GM18870 (cell line): Measurements from ENCODE around the gene CACNA1D.
"Not testable (repeated sequence)": the region's sequence is repeated elsewhere in the genome, so short reads cannot be mapped to it uniquely, and the experiment has no call there.

ENCODE experiments used
- ATAC-seq: cut with Tn5 transposase; IDR thresholded peaks from one replicate; pipeline ENCODE4 v1.9.1; 2021; ENCODE audit warnings: moderate library complexity; ENCODE audit not compliant: unreplicated experiment

The CACNA1D gene

GRCh38 chr3:53612508-53612907 is 118.1 kb downstream of the CACNA1D start:
- ATAC-seq = no peak

DNA sequence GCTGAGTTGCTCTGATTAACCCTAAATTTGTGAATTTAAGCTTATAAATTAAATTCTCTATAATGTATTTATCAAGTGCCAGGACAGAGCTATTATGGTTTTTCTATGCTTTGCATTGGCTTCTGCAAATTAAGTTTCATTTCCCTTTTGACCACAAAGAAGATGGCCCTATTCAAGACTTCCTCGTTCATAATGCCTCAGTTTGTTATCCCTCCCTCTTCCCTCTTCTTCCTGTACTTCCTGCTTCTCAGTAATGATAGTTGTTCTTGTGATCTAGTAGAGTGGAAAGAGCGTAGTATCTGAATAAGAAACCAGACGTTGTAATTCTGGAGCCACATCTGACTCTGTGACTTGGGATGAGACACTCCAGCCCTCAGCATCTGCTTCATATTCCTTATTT is 118.7 kb downstream of the CACNA1D start:
- no peak for ATAC-seq

DNA sequence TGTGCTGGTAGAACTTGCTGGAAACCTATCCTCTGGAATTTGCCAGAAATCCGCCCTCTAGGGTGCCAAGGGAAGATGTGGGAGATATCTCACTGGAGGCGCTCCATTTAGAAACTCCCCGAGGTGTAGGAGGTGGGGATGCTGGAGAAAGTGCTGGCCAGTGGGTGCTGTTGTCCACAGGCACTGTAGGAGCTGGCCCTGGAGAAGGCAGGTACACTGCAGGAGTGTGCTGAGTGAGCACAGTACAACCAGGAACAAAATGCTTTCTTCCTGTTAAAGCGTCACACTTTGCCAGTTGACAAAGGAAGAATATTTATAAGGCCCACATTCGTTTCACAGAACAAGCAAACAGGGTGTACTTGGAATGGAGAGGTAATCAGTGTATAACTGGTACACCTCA is 119.9 kb downstream of the CACNA1D start:
- no peak for ATAC-seq

GRCh38 chr3:53616321-53616720 is 121.9 kb downstream of the CACNA1D start:
- no peak for ATAC-seq

- no peak for ATAC-seq
Observed at GRCh38 chr3:53616971-53617892, 122.8 kb downstream of the CACNA1D start.

- ATAC-seq = no peak
Observed at GRCh38 chr3:53617893-53618523, 123.6 kb downstream of the CACNA1D start.

GRCh38 chr3:53618524-53618906 is 124.1 kb downstream of the CACNA1D start:
- ATAC-seq = no peak

- ATAC-seq = no peak
Observed at GRCh38 chr3:53618936-53619335, 124.5 kb downstream of the CACNA1D start.

GRCh38 chr3:53624061-53624857 is 129.8 kb downstream of the CACNA1D start:
- ATAC-seq = no peak

DNA sequence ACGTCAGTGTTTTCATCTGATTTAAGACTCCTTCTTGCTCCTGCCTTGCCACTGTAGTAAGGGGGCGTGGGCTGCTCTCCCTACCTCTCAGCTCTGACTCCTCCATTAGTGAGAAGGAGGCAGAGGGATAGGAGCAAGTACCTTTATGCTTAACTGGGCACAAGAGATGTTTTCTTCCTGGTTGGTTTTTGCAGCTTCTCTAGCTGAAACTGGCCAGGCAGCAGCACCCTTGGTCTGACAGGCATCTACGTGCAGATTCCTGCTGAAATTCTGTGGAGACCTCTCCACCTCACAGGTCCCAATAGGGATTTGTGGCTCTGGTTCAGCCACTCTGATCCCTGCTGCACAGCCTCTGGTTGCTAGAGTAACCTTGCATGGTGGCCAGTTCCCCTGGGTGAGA is 132.5 kb downstream of the CACNA1D start:
- ATAC-seq = no peak

- ATAC-seq = no peak
Observed at GRCh38 chr3:53628536-53629401, 134.4 kb downstream of the CACNA1D start.

- ATAC-seq = no peak
Observed at GRCh38 chr3:53629402-53629723, 135.0 kb downstream of the CACNA1D start.

DNA sequence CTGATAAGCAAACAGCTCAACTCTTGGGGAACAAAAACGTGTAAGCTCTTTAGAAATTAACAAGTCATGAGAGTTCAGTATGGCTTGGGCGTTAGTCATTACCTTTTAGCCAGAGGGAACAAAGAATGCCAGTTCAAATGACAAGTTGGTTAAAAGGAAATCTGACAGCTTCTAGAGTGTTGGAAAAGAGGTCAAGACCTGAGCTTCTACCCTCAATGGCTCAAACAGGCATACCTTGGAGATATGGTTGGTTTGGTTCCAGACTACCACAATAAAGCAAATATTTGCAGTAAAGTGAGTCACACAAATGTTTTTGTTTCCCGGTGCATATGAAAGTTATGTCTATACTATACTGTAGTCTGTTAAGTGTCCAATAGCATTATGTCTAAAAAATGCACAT is 136.1 kb downstream of the CACNA1D start:
- no peak for ATAC-seq

DNA sequence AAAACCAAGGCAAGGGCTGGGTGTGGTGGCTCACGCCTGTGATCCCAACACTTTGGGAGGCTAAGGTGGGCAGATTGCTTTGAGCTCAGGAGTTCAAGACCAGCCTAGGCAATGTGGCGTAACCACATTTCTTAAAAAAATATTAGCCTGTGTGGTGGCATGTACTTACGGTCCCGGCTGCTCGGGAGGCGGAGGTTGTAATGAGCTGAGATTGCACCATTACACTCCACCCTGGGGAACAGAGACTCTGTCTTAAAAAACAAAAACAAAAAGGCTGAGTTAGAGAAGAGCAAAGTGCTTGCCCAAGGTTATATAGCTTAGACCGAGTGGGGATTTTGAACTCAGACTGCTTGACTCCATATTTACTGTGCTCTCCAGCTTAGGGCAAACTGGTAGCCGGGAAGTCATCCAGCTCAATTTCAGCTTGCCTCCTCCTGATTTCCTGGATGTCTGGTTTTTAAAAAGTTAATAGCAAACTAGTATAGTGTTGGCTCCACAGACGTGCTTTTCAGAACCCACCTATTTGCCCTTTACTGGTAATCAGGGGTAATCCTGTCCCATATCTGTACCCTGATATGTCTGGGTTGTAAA is 138.9 kb downstream of the CACNA1D start:
- no peak for ATAC-seq

GRCh38 chr3:53635041-53635440 is 140.6 kb downstream of the CACNA1D start:
- no peak for ATAC-seq

DNA sequence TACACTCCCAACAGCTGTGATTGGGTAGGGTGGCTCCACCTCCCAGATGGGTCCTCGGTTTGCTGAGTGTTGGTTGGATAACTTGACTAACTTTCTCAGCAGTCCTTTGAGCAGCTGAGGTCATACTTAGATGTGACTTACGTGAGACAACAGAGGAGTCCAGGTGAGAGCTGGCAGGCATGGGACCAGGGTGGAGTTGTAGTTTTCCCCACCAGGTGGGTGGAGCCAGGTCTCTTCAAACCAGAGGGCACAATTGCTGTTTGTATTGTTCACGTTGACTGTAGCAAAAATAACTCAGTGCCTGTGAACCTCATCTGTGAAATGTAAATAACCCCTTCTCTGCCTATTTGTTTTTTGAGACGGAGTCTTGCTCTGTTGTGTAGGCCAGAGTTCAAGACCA is 144.4 kb downstream of the CACNA1D start:
- ATAC-seq = not testable (repeated sequence)

GRCh38 chr3:53641397-53641796 is 147.0 kb downstream of the CACNA1D start:
- ATAC-seq = no peak

GRCh38 chr3:53642211-53642610 is 147.8 kb downstream of the CACNA1D start:
- no peak for ATAC-seq

DNA sequence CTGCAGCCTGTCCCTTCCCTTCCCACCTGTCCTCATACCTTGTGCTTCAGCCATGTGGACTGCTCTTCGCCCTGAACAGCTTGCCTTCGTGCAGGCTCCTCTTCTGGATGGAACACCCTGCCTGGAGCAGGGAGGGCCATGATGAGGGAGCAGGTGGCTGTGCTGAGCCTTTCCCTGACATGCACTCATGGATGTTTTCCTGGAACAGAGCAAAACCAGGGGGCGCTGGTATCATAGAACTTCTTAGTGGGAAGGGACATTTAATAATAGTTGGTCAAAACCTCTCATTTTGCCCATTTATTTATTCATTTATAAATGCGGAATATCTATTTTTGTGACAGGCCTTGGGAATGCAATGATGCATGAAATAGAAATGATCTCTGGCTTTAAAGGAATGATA is 149.3 kb downstream of the CACNA1D start:
- ATAC-seq = no peak

- ATAC-seq = no peak
Observed at GRCh38 chr3:53645754-53646153, 151.3 kb downstream of the CACNA1D start.
